GM12801 (cell line): Measurements from ENCODE around the gene ATP6V0A4.

Experiments used
- CTCF ChIP-seq: IDR thresholded peaks from one replicate; pipeline ENCODE4 v1.5.1; 2011; ENCODE audit warnings: control low read depth; ENCODE audit not compliant: insufficient read length; ENCODE audit errors: extremely low read depth

Gene ATP6V0A4

GRCh38 chr7:138821912-138822311 lies 23.9 kb upstream of the ATP6V0A4 start:
- no peak for TF ChIP-seq CTCF

GRCh38 chr7:138819625-138820024 lies 21.6 kb upstream of the ATP6V0A4 start:
- no peak for TF ChIP-seq CTCF

- TF ChIP-seq CTCF, result no peak
Observed at GRCh38 chr7:138816650-138817049, 18.7 kb upstream of the ATP6V0A4 start.

- TF ChIP-seq CTCF, result no peak
Observed at GRCh38 chr7:138814816-138815332, 16.9 kb upstream of the ATP6V0A4 start.

GRCh38 chr7:138813945-138814344 lies 15.9 kb upstream of the ATP6V0A4 start:
- TF ChIP-seq CTCF, result no peak

- TF ChIP-seq CTCF, result no peak
Observed at GRCh38 chr7:138809346-138809745, 11.3 kb upstream of the ATP6V0A4 start.

- TF ChIP-seq CTCF, result no peak
Observed at GRCh38 chr7:138804618-138805017, 6.6 kb upstream of the ATP6V0A4 start.

- TF ChIP-seq CTCF, result no peak
Observed at GRCh38 chr7:138802706-138803105, 4.7 kb upstream of the ATP6V0A4 start.
